Measurements from ENCODE around the gene HSD17B10.

GRCh38 chrX:53403535-53403934 is 30.6 kb downstream of the HSD17B10 start:
- no peak for TF ChIP-seq CTCF (conservative IDR thresholded peaks at IDR 0.05; ENCODE audit: low read depth in 2 of 2)
- no peak for TF ChIP-seq NANOG (IDR thresholded peaks at IDR 0.05; ENCODE audit: borderline replicate concordance)
- TF ChIP-seq POLR2AphosphoS5 (IDR thresholded peaks at IDR 0.05; ENCODE audit: low read depth) = no peak
- no peak for TF ChIP-seq ETS1 (IDR thresholded peaks at IDR 0.05)
- TF ChIP-seq EZH2 (IDR thresholded peaks at IDR 0.05; ENCODE audit: low read depth, unreplicated experiment) = no peak
- TF ChIP-seq EZH2phosphoT487 (IDR thresholded peaks at IDR 0.05; ENCODE audit: unreplicated experiment) = no peak
- TF ChIP-seq ZNF462 (CRISPR knock-in tag; IDR thresholded peaks at IDR 0.05) = no peak
- no peak for TF ChIP-seq CREB1 (CRISPR knock-in tag; IDR thresholded peaks at IDR 0.05; ENCODE audit: low read depth)
- no peak for TF ChIP-seq REST (IDR thresholded peaks at IDR 0.05; ENCODE audit: unreplicated experiment)
- TF ChIP-seq ZNF114 (CRISPR knock-in tag; IDR thresholded peaks at IDR 0.05) = no peak
- no peak for TF ChIP-seq ZNF331 (CRISPR knock-in tag; IDR thresholded peaks at IDR 0.05; ENCODE audit: low read depth)
- TF ChIP-seq JUNB (IDR thresholded peaks at IDR 0.05; ENCODE audit: unreplicated experiment) = no peak

All from GM23338 (cell line).